PC-9 (cell line): ENCODE data around the gene PFKFB4.

Experiments
- EZH2 ChIP-seq: fragments of 200-600 bp; sonication (generic); IDR thresholded peaks from 2 replicates; pipeline ENCODE4 v1.8.0; 2017; ENCODE audit warnings: antibody characterized with exemption, low read depth
- TF ChIP-seq, protein P1 (sequence below): fragments of 200-600 bp; sonication (generic); conservative IDR thresholded peaks from 2 replicates; pipeline ENCODE4 v1.6.1; 2017; ENCODE audit warnings: mixed run types, antibody characterized with exemption, mild to moderate bottlenecking, moderate library complexity

- TF ChIP-seq, protein P1, sequence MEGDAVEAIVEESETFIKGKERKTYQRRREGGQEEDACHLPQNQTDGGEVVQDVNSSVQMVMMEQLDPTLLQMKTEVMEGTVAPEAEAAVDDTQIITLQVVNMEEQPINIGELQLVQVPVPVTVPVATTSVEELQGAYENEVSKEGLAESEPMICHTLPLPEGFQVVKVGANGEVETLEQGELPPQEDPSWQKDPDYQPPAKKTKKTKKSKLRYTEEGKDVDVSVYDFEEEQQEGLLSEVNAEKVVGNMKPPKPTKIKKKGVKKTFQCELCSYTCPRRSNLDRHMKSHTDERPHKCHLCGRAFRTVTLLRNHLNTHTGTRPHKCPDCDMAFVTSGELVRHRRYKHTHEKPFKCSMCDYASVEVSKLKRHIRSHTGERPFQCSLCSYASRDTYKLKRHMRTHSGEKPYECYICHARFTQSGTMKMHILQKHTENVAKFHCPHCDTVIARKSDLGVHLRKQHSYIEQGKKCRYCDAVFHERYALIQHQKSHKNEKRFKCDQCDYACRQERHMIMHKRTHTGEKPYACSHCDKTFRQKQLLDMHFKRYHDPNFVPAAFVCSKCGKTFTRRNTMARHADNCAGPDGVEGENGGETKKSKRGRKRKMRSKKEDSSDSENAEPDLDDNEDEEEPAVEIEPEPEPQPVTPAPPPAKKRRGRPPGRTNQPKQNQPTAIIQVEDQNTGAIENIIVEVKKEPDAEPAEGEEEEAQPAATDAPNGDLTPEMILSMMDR, result no peak
- TF ChIP-seq EZH2, result no peak
These were observed 40.8 kb upstream of the PFKFB4 start for GRCh38 chr3:48597408-48597800.
